Adrenal gland (tissue), 12 donors: ENCODE measurements around the gene MED27. TPM values are rescaled to one million over a fixed set of nuclear protein-coding genes. Genes with fewer than 3 reads are reported as not detected.

Experiments used
- DNase-seq, 7 donors: peaks; one replicate each; pipeline ENCODE4 v3.0.0-alpha.2; 2019 to 2020
- H3K27ac ChIP-seq, 5 donors: fragments of 200-600 bp; sonication (generic) in 4 of 5; 1 replicate in 3 of 5; 2 replicates in 2 of 5; pipeline versions ENCODE4 v1.5.1 to v1.8.0; 2016 to 2020; ENCODE audit warnings: mild to moderate bottlenecking in 1 of 5
- H3K27me3 ChIP-seq: fragments of 200-600 bp; 2 replicates; pipeline ENCODE4 v1.8.0; 2021
- H3K36me3 ChIP-seq, 2 donors: fragments of 200-600 bp; replicated peaks in 1 of 2; 1 replicate in 1 of 2; 2 replicates in 1 of 2; pipeline versions ENCODE4 v1.5.1 to v1.8.0; 2018 to 2022
- H3K4me1 ChIP-seq, 2 donors: fragments of 200-600 bp; replicated peaks in 1 of 2; 1 replicate in 1 of 2; 2 replicates in 1 of 2; pipeline versions ENCODE4 v1.5.1 to v1.8.0; 2018 to 2021
- H3K4me3 ChIP-seq, 4 donors: fragments of 200-600 bp; sonication (generic) in 3 of 4; one replicate each; pipeline ENCODE4 v1.5.1; 2016 to 2018
- H3K9me3 ChIP-seq, 3 donors: fragments of 200-600 bp; sonication (generic) in 1 of 3; replicated peaks in 1 of 3; 1 replicate in 2 of 3; 2 replicates in 1 of 3; pipeline versions ENCODE4 v1.5.1 to v1.8.0; 2016 to 2021
- POLR2A ChIP-seq, 2 donors: fragments of 450-650 bp; IDR thresholded peaks; one replicate each; pipeline ENCODE4 v1.6.1; 2017; ENCODE audit warnings: antibody characterized with exemption in 2 of 2, mild to moderate bottlenecking in 2 of 2, moderate library complexity in 1 of 2
- WGBS, 4 donors: extraction: QIAGEN DNeasy Blood & Tissue Kit in 2 of 4; methylation state at CpG; one replicate each; pipeline versions ENCODE4 v1.1.5 to v1.1.7; 2013 to 2017; 5-methylcytosine and 5-hydroxymethylcytosine counted together
- intact Hi-C, 2 donors: fragments of 100-400 bp; cut with DNase I; formaldehyde crosslinking; loops; one replicate each; pipeline versions ENCODE4 v1.14.1 to v1.15.0; 2022 to 2023
- polyA plus RNA-seq, 3 donors: library from polyadenylated mRNA; stranded (reverse); fragments of 200-250 nt in 2 of 3; fragments of 350-450 nt in 1 of 3; fragmentation: Illumina TruSeq in 1 of 3; extraction: RNeasy Lipid Tissue Mini Kit (QIAGEN cat#74804) in 1 of 3; gene quantifications; one replicate each; pipeline ENCODE4 v1.2.3, GENCODE V29; 2013 to 2014
- total RNA-seq, 9 donors: library from RNA; depleted of rRNA in 4 of 9; stranded (reverse); fragments of >200 nt in 4 of 9; fragments of 120-200 nt in 1 of 9; fragmentation: NEBNext Ultra II Directional in 1 of 9; extraction: Animal tissue kit (Norgen Biotek cat#: 25700) in 1 of 9; gene quantifications; one replicate each; pipeline versions ENCODE4 v1.1.0 to v1.2.4, GENCODE V29; 2013 to 2023
- TF ChIP-seq, protein P1 (sequence below), 6 experiments: fragments of 450-650 bp in 4 of 6; fragments of 200-600 bp in 2 of 6; sonication (generic) in 1 of 6; IDR thresholded peaks; 1 replicate in 5 of 6; 2 replicates in 1 of 6; pipeline versions ENCODE4 v1.5.1 to v1.8.0; 2016 to 2021; ENCODE audit warnings: antibody characterized with exemption in 6 of 6, mild to moderate bottlenecking in 2 of 6, moderate library complexity in 1 of 6
- donor health status: healthy with polysubstance abuse.
- donor health status: Bipolar disorder and iron deficiency.
- donor health status: DM: yes; HTN: yes; CAD: no.
- donor health status: DM: no; HTN: no; CAD: no.
- donor health status: DM: no; HTN: no; CAD: no.
- donor health status: DM: yes; HTN: yes; CAD: no.

The MED27 gene
- total and polyA plus RNA-seq, 12 donors = 12.2 to 37.4 (median 15.9) TPM

- Histone ChIP-seq H3K9me3 (no peaks in the 10 kb centered on the region), H3K36me3 (no peaks in the 10 kb centered on the region), H3K4me3 (no peak overlapping the region), H3K4me1 (no peaks in the 10 kb centered on the region), H3K27ac (no peak overlapping the region), H3K27me3 (peaks cover 5% of the 10 kb centered on the region)
- intact Hi-C loops = no loop called here
- no peak for DNase-seq
- WGBS, 4 donors = 44 to 61% (median 46%) methylated on average over 2 of the region's 2 CpGs
- no peak for TF ChIP-seq POLR2A (IDR thresholded peaks at IDR 0.05)
- TF ChIP-seq, protein P1, sequence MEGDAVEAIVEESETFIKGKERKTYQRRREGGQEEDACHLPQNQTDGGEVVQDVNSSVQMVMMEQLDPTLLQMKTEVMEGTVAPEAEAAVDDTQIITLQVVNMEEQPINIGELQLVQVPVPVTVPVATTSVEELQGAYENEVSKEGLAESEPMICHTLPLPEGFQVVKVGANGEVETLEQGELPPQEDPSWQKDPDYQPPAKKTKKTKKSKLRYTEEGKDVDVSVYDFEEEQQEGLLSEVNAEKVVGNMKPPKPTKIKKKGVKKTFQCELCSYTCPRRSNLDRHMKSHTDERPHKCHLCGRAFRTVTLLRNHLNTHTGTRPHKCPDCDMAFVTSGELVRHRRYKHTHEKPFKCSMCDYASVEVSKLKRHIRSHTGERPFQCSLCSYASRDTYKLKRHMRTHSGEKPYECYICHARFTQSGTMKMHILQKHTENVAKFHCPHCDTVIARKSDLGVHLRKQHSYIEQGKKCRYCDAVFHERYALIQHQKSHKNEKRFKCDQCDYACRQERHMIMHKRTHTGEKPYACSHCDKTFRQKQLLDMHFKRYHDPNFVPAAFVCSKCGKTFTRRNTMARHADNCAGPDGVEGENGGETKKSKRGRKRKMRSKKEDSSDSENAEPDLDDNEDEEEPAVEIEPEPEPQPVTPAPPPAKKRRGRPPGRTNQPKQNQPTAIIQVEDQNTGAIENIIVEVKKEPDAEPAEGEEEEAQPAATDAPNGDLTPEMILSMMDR (IDR thresholded peaks at IDR 0.05) = no peak
Observed at GRCh38 chr9:132094314-132094791, 14.7 kb upstream of the MED27 start.

DNA sequence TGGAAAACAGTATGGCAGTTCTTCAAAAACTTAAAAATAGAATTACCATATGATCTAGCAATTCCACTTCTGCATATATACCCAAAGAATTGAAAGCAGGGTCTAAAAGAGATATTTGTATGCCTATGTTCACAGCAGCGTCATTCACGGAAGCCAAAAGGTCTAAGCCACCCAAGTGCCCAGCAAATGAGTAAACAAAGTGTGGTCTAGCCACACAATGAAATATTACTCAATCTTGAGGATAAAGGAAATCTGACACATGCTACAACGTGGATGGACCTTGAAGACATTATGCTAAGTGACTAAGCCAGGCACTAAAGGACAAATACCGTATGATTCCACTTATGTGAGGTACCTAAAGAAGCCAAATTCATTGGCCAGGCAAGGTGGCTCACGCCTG, 11.1 kb upstream of the MED27 start:
- H3K27me3 ChIP-seq = peaks cover 3% of the 10 kb centered on the region
- no peaks in the 10 kb centered on the region for H3K9me3 ChIP-seq
- WGBS, 4 donors = 59 to 66% (median 63%) methylated on average over 5 of the region's 5 CpGs
- TF ChIP-seq, protein P1 (IDR thresholded peaks at IDR 0.05) = no peak
- TF ChIP-seq POLR2A (IDR thresholded peaks at IDR 0.05) = no peak
- no peak for DNase-seq
- H3K4me1 ChIP-seq = no peaks in the 10 kb centered on the region
- no peak overlapping the region for H3K27ac ChIP-seq
- H3K36me3 ChIP-seq = no peaks in the 10 kb centered on the region
- no peak overlapping the region for H3K4me3 ChIP-seq
- intact Hi-C loops = no loop called here

- H3K36me3 ChIP-seq = no peaks in the 10 kb centered on the region
- no peak overlapping the region for H3K27ac ChIP-seq
- H3K4me3 ChIP-seq = no peak overlapping the region
- no peaks in the 10 kb centered on the region for H3K9me3 ChIP-seq
- TF ChIP-seq, protein P1 (IDR thresholded peaks at IDR 0.05) = no peak
- no peak for TF ChIP-seq POLR2A (IDR thresholded peaks at IDR 0.05)
- H3K27me3 ChIP-seq = peaks cover 3% of the 10 kb centered on the region
- WGBS, 4 donors = 80 to 85% (median 83%) methylated on average over 7 of the region's 7 CpGs
- no peak for DNase-seq
- intact Hi-C loops = no loop called here
- no peaks in the 10 kb centered on the region for H3K4me1 ChIP-seq
Observed at GRCh38 chr9:132087438-132088030, 7.9 kb upstream of the MED27 start.

GRCh38 chr9:132082188-132082587, 2.5 kb upstream of the MED27 start:
- Histone ChIP-seq H3K36me3 (peaks cover 0 to 1% of the 10 kb centered on the region in 2 donors), H3K9me3 (no peaks in the 10 kb centered on the region), H3K27me3 (peaks cover 3% of the 10 kb centered on the region), H3K4me1 (peaks cover 7 to 17% of the 10 kb centered on the region in 2 donors), H3K27ac (no peak overlapping the region), H3K4me3 (no peak overlapping the region)
- TF ChIP-seq, protein P1 (IDR thresholded peaks at IDR 0.05) = no peak
- no peak for TF ChIP-seq POLR2A (IDR thresholded peaks at IDR 0.05)
- intact Hi-C loops = no loop called here
- 64 to 71% (median 70%) methylated on average over 5 of the region's 5 CpGs for WGBS, 4 donors
- no peak for DNase-seq
